ENCODE data around the gene COL8A2. TPM values are rescaled to one million over a fixed set of nuclear protein-coding genes. Genes with fewer than 3 reads are reported as not detected.

COL8A2 gene
- total RNA-seq, 1 experiment from 2014 or later, result not detected

GRCh38 chr1:36157973-36158826, 33.2 kb upstream of the COL8A2 start:
- no peak for DNase-seq (ENCODE audit: unreplicated experiment)
- intact Hi-C loops (cut with micrococcal nuclease), result no loop called here
- H3K4me1 Mint-ChIP-seq (ENCODE audit: insufficient read depth, unreplicated experiment), result peaks cover 53% of the 10 kb centered on the region
- no peaks in the 10 kb centered on the region for H3K27me3 Mint-ChIP-seq (ENCODE audit: insufficient read depth, unreplicated experiment)
- TF ChIP-seq CTCF (IDR thresholded peaks at IDR 0.05; ENCODE audit: unreplicated experiment), result no peak
- ChIA-PET POLR2A (interaction anchor here (0.7 to 3.3 kb wide), 6 partner anchors 11 to 1317 kb away, joined by 3 to 24 read pairs (median 4); partner anchors contain the start of genes LSM10 and THRAP3), CTCF (interaction anchor here (0.9 to 1.9 kb wide), 2 partner anchors 30 to 127 kb away, joined by 4 to 5 read pairs; no protein-coding TSS in a partner anchor)
- H3K4me3 Mint-ChIP-seq (ENCODE audit: unreplicated experiment), result peak overlapping the region; percentile 86
- H3K27ac Mint-ChIP-seq (ENCODE audit: low read depth, unreplicated experiment), result peak overlapping the region; percentile 87
- H3K9me3 Mint-ChIP-seq (ENCODE audit: unreplicated experiment), result no peaks in the 10 kb centered on the region
- BruUV-seq (replicated peaks), result TSS peak; percentile 4
- H3K36me3 Mint-ChIP-seq (ENCODE audit: insufficient read depth, unreplicated experiment), result peaks cover 13% of the 10 kb centered on the region

- CTCF ChIA-PET, result interaction anchor here (0.9 to 1.9 kb wide), 3 partner anchors 31 to 128 kb away, joined by 3 to 5 read pairs (median 4); no protein-coding TSS in a partner anchor
- POLR2A ChIA-PET, result interaction anchor here (0.7 to 3.3 kb wide), 10 partner anchors 10 to 1652 kb away, joined by 3 to 24 read pairs (median 4); partner anchors contain the start of genes LSM10 and THRAP3
- no peaks in the 10 kb centered on the region for H3K27me3 Mint-ChIP-seq (ENCODE audit: insufficient read depth, unreplicated experiment)
- peak overlapping the region; percentile 86 for H3K4me3 Mint-ChIP-seq (ENCODE audit: unreplicated experiment)
- peak overlapping the region; percentile 87 for H3K27ac Mint-ChIP-seq (ENCODE audit: low read depth, unreplicated experiment)
- DNase-seq (ENCODE audit: unreplicated experiment), result peak; percentile 34
- intact Hi-C loops (cut with micrococcal nuclease), result no loop called here
- BruUV-seq (replicated peaks), result no TSS peak
- no peaks in the 10 kb centered on the region for H3K9me3 Mint-ChIP-seq (ENCODE audit: unreplicated experiment)
- H3K36me3 Mint-ChIP-seq (ENCODE audit: insufficient read depth, unreplicated experiment), result peaks cover 8% of the 10 kb centered on the region
- TF ChIP-seq CTCF (IDR thresholded peaks at IDR 0.05; ENCODE audit: unreplicated experiment), result no peak
- H3K4me1 Mint-ChIP-seq (ENCODE audit: insufficient read depth, unreplicated experiment), result peaks cover 44% of the 10 kb centered on the region
Measured at GRCh38 chr1:36157115-36157903, 32.3 kb upstream of the COL8A2 start.

GRCh38 chr1:36156329-36157114, 31.5 kb upstream of the COL8A2 start:
- Mint-ChIP-seq H3K9me3 (ENCODE audit: unreplicated experiment) (no peaks in the 10 kb centered on the region), H3K27ac (ENCODE audit: low read depth, unreplicated experiment) (peak overlapping the region; percentile 87), H3K27me3 (ENCODE audit: insufficient read depth, unreplicated experiment) (no peaks in the 10 kb centered on the region), H3K36me3 (ENCODE audit: insufficient read depth, unreplicated experiment) (peaks cover 7% of the 10 kb centered on the region), H3K4me1 (ENCODE audit: insufficient read depth, unreplicated experiment) (peaks cover 40% of the 10 kb centered on the region), H3K4me3 (ENCODE audit: unreplicated experiment) (peak overlapping the region; percentile 86)
- intact Hi-C loops (cut with micrococcal nuclease), result no loop called here
- peak; percentile 56 for DNase-seq (ENCODE audit: unreplicated experiment)
- POLR2A ChIA-PET, result interaction anchor here (0.8 to 3.3 kb wide), 11 partner anchors 10 to 1652 kb away, joined by 3 to 24 read pairs (median 4); partner anchors contain the start of gene THRAP3
- TF ChIP-seq CTCF (IDR thresholded peaks at IDR 0.05; ENCODE audit: unreplicated experiment), result no peak
- CTCF ChIA-PET, result interaction anchor here (0.8 to 1.9 kb wide), 3 partner anchors 31 to 129 kb away, joined by 3 to 5 read pairs (median 3); no protein-coding TSS in a partner anchor
- BruUV-seq (replicated peaks), result TSS peak; percentile 61
